GM12874 (cell line): ENCODE measurements around the gene USP10.

ENCODE experiments used
- CTCF ChIP-seq: IDR thresholded peaks from 2 replicates; pipeline ENCODE4 v1.5.1; 2011; ENCODE audit warnings: low read depth, mild to moderate bottlenecking, control low read depth, low read length, moderate library complexity; ENCODE audit not compliant: insufficient read depth

Gene USP10

GRCh38 chr16:84766978-84767773 lies 67.4 kb downstream of the USP10 start:
- TF ChIP-seq CTCF, result no peak

DNA sequence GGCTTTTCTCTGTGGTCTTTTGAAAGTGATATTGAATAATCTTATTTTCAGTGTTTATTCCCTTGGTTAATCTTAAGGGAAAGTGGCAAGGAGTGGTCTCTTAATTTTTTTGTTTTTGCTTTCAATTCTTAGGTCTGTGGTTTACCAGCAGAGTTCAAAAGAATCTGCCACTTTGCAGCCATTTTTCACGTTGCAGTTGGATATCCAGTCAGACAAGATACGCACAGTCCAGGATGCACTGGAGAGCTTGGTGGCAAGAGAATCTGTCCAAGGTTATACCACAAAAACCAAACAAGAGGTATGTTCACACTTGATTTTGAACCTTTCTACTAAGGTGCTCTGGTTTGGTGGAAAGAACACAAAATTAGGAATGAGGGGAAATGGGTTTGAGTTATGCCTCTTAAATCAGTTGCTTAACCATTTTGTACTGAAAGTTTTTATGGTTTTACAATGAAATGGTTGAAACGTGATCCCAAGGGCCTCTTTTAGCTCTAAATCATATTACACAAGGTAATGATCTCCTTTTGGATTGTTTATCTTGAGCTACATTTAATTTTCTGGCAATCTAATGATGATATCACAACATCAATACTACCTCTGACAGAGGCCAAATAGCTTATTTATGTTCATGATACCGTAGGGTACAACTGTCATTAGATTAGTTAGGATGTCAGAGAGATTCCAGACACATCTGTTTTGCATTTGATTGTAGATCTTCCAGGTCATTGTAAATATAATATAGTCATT lies 68.4 kb downstream of the USP10 start:
- no peak for TF ChIP-seq CTCF

DNA sequence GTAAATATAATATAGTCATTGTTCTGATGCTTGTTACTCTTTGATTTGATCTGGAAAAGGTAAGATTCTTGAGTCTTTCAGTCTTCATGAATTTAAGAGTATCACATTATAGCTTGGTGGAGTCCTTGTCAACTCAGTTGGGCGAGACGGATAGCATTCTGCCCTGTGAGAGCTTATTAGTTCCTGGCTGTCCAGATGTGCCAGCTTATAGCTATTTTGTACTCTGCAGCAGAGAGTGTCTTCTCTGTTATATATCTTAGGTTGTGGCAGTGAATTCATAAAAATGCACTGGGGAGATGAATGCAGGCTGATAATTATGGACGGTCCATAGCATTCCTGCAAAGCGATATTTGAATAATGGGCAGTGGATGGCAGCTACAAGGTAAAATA lies 69.0 kb downstream of the USP10 start:
- no peak for TF ChIP-seq CTCF

- no peak for TF ChIP-seq CTCF
These were observed 69.6 kb downstream of the USP10 start for GRCh38 chr16:84769416-84769815.

GRCh38 chr16:84773312-84773711 lies 73.5 kb downstream of the USP10 start:
- no peak for TF ChIP-seq CTCF

- no peak for TF ChIP-seq CTCF
These were observed 75.0 kb downstream of the USP10 start for GRCh38 chr16:84774810-84775209.

- no peak for TF ChIP-seq CTCF
These were observed 75.5 kb downstream of the USP10 start for GRCh38 chr16:84775262-84775810.
